CD4-positive, alpha-beta T cell treated with Interleukin-17A for 1 hour (primary cell): ENCODE measurements around the gene MACROD2.

Experiments
- DNase-seq: peaks from one replicate; pipeline ENCODE4 v3.0.0-alpha.2; 2020

Gene MACROD2

GRCh38 chr20:14677455-14677854, 682.1 kb downstream of the MACROD2 start:
- DNase-seq = no peak

- no peak for DNase-seq
These were observed 689.9 kb downstream of the MACROD2 start for GRCh38 chr20:14685183-14685582.

- no peak for DNase-seq
These were observed 692.0 kb downstream of the MACROD2 start for GRCh38 chr20:14687313-14687712.

- DNase-seq = no peak
These were observed 692.7 kb downstream of the MACROD2 start for GRCh38 chr20:14688005-14688404.

GRCh38 chr20:14691994-14692393, 696.7 kb downstream of the MACROD2 start:
- no peak for DNase-seq

GRCh38 chr20:14696478-14696877, 701.2 kb downstream of the MACROD2 start:
- no peak for DNase-seq

- DNase-seq = no peak
These were observed 701.6 kb downstream of the MACROD2 start for GRCh38 chr20:14696937-14697336.

GRCh38 chr20:14698125-14698524, 702.8 kb downstream of the MACROD2 start:
- DNase-seq = no peak

GRCh38 chr20:14698605-14699373, 703.5 kb downstream of the MACROD2 start:
- DNase-seq = no peak

GRCh38 chr20:14700639-14700960, 705.3 kb downstream of the MACROD2 start:
- DNase-seq = no peak

GRCh38 chr20:14701326-14701725, 706.0 kb downstream of the MACROD2 start:
- DNase-seq = no peak

- DNase-seq = no peak
These were observed 711.2 kb downstream of the MACROD2 start for GRCh38 chr20:14706555-14706954.

GRCh38 chr20:14707026-14707680, 711.8 kb downstream of the MACROD2 start:
- no peak for DNase-seq

- no peak for DNase-seq
These were observed 712.7 kb downstream of the MACROD2 start for GRCh38 chr20:14707865-14708596.

- DNase-seq = no peak
These were observed 714.1 kb downstream of the MACROD2 start for GRCh38 chr20:14709439-14709838.

GRCh38 chr20:14710951-14711350, 715.6 kb downstream of the MACROD2 start:
- DNase-seq = no peak

- DNase-seq = no peak
These were observed 716.3 kb downstream of the MACROD2 start for GRCh38 chr20:14711652-14712051.

GRCh38 chr20:14712302-14712739, 717.0 kb downstream of the MACROD2 start:
- DNase-seq = no peak

- no peak for DNase-seq
These were observed 720.1 kb downstream of the MACROD2 start for GRCh38 chr20:14715400-14715799.

- DNase-seq = no peak
These were observed 721.1 kb downstream of the MACROD2 start for GRCh38 chr20:14716351-14716801.

- no peak for DNase-seq
These were observed 722.1 kb downstream of the MACROD2 start for GRCh38 chr20:14717134-14717999.

- no peak for DNase-seq
These were observed 724.9 kb downstream of the MACROD2 start for GRCh38 chr20:14720251-14720650.

GRCh38 chr20:14721926-14722452, 726.7 kb downstream of the MACROD2 start:
- no peak for DNase-seq
